Measurements from ENCODE around the gene ADGRG3. TPM values are rescaled to one million over a fixed set of nuclear protein-coding genes. Genes with fewer than 3 reads are reported as not detected.

Gene ADGRG3
- total and polyA plus RNA-seq, 2 of the 13 experiments (the other 11 are each of a cell fraction or from before 2014, with no cell fraction given): 2.7 to 11.8 TPM

GRCh38 chr16:57736419-57737351 lies 68.6 kb downstream of the ADGRG3 start (continued):
- TF ChIP-seq MYC (CRISPR knock-in tag; IDR thresholded peaks at IDR 0.05; ENCODE audit: borderline replicate concordance) (peak; percentile 81), ZNF18 (CRISPR knock-in tag; IDR thresholded peaks at IDR 0.05; ENCODE audit: insufficient replicate concordance) (no peak), ZSCAN25 (CRISPR knock-in tag; IDR thresholded peaks at IDR 0.05) (no peak), ZNF20 (CRISPR knock-in tag; IDR thresholded peaks at IDR 0.05) (no peak), SRSF4 (IDR thresholded peaks at IDR 0.05; ENCODE audit: low read depth, low read length, poor library complexity, severe bottlenecking) (no peak), ZNF75D (CRISPR knock-in tag; IDR thresholded peaks at IDR 0.05; ENCODE audit: borderline replicate concordance) (no peak), ELK4 (CRISPR knock-in tag; IDR thresholded peaks at IDR 0.05; ENCODE audit: borderline replicate concordance) (no peak), SYNCRIP (IDR thresholded peaks at IDR 0.05; ENCODE audit: insufficient read depth, low read depth, low read length) (no peak), MAFF (IDR thresholded peaks at IDR 0.05; ENCODE audit: low read depth, low read length) (peak; percentile 63), HNRNPH1 (optimal IDR thresholded peaks at IDR 0.05; ENCODE audit: low read depth, low read length) (no peak), TCF7L2 (IDR thresholded peaks at IDR 0.05; ENCODE audit: low read depth, low read length) (no peak), HOMEZ (CRISPR knock-in tag; IDR thresholded peaks at IDR 0.05; ENCODE audit: low read depth) (no peak), ZNF142 (CRISPR knock-in tag; IDR thresholded peaks at IDR 0.05) (0 out of 2 replicates have a peak, but pooled peaks have one; percentile 13), MXI1 (IDR thresholded peaks at IDR 0.05; ENCODE audit: borderline replicate concordance, low read depth, low read length) (peak; percentile 94; the same call in 2 of the 3 replicates), ZNF276 (CRISPR knock-in tag; IDR thresholded peaks at IDR 0.05; ENCODE audit: low read depth) (no peak)

Data from HepG2 (cell line).